GM10266 (cell line): ENCODE results near the gene TACR2.

Experiments
- DNase-seq: peaks from one replicate; pipeline ENCODE4 v3.0.0; 2012; ENCODE audit errors: extremely low spot score
- TF ChIP-seq, protein P1 (sequence below): IDR thresholded peaks from 2 replicates; pipeline ENCODE4 v1.5.1; 2012; ENCODE audit warnings: mild to moderate bottlenecking, low read depth; ENCODE audit not compliant: control insufficient read depth, insufficient read depth; ENCODE audit errors: missing control alignments

Gene TACR2

GRCh38 chr10:69446650-69447151 is 30.0 kb upstream of the TACR2 start:
- TF ChIP-seq, protein P1, sequence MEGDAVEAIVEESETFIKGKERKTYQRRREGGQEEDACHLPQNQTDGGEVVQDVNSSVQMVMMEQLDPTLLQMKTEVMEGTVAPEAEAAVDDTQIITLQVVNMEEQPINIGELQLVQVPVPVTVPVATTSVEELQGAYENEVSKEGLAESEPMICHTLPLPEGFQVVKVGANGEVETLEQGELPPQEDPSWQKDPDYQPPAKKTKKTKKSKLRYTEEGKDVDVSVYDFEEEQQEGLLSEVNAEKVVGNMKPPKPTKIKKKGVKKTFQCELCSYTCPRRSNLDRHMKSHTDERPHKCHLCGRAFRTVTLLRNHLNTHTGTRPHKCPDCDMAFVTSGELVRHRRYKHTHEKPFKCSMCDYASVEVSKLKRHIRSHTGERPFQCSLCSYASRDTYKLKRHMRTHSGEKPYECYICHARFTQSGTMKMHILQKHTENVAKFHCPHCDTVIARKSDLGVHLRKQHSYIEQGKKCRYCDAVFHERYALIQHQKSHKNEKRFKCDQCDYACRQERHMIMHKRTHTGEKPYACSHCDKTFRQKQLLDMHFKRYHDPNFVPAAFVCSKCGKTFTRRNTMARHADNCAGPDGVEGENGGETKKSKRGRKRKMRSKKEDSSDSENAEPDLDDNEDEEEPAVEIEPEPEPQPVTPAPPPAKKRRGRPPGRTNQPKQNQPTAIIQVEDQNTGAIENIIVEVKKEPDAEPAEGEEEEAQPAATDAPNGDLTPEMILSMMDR = no peak
- no peak for DNase-seq

DNA sequence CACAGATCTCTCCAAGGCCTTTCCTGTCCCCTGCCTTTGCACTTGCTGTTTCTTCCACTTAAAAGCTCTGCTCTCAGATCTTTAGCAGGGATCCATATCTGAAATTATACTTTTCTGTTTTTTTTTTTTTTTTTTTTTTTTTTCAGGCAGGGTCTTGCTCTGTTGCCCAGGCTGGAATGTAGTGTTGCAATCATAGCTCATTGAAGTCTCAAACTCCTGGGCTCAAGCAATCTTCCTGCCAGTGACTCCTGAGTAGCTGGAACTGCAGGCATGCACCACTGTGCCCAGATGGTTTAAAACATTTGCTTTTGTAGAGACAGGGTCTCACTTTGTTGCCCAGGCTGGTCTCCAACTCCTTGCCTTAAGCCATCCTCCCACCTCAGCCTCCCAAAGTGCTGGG is 29.5 kb upstream of the TACR2 start:
- TF ChIP-seq, protein P1 = no peak
- no peak for DNase-seq

- TF ChIP-seq, protein P1 = no peak
- no peak for DNase-seq
Observed at GRCh38 chr10:69445041-69445440, 28.3 kb upstream of the TACR2 start.

- TF ChIP-seq, protein P1 = no peak
- DNase-seq = no peak
Observed at GRCh38 chr10:69443354-69443753, 26.6 kb upstream of the TACR2 start.

DNA sequence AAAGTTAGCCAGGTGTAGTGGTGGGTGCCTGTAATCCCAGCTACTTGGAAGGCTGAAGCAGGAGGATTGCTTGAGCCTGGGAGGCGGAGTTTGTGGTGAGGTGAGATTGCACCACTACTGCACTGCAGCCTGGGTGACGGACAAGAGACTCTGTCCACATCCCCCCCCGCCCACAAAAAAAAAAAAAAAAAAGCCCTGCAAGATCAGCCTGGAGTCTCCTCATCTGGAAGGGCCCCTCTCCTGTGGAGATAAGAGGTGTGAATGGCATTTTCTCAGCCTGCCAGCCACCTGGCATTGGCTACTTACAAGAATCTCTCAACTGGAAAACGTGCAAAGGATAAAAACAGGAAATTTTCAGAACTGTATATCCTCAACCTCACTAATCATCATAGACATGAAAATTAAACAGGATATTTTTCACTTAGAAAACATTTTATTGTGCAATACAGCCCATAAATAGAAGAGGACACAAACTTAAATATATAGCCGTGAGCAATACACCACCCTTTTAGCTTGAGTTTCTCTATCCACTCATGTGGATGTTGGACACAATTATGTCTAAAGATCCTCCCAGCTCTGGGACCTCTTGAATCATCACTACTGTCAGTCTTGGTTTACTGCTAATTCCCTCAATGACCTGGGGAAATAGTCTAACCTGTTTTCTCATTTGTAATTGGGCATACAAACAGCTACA is 23.2 kb upstream of the TACR2 start:
- TF ChIP-seq, protein P1 = no peak
- no peak for DNase-seq

GRCh38 chr10:69439350-69439739 is 22.6 kb upstream of the TACR2 start:
- no peak for DNase-seq
- TF ChIP-seq, protein P1 = no peak

GRCh38 chr10:69438536-69439349 is 22.0 kb upstream of the TACR2 start:
- DNase-seq = no peak

More at GRCh38 chr10:69438536-69439349, 22.0 kb upstream of the TACR2 start:
- TF ChIP-seq, protein P1 = no peak
